H1 (cell line): ENCODE results near the gene UCHL1. TPM values are rescaled to one million over a fixed set of nuclear protein-coding genes. Genes with fewer than 3 reads are reported as not detected.

ENCODE experiments used
- polyA plus RNA-seq, 7 experiments: library from polyadenylated mRNA; depleted of rRNA in 3 of 7; stranded (reverse) in 5 of 7; unstranded in 2 of 7; fragments of >200 nt in 5 of 7; fragments of 200-250 nt in 2 of 7; gene quantifications; 1 replicate in 5 of 7; 2 replicates in 1 of 7; 4 replicates in 1 of 7; pipeline versions ENCODE4 v1.2.1 to v1.2.3, GENCODE V29; 2011 to 2013; ENCODE audit warnings: missing spikeins in 2 of 7, mixed read lengths in 2 of 7
- total RNA-seq: library from RNA; stranded (reverse); fragmentation: NEBNext Ultra II Directional; extraction: Animal tissue kit (Norgen Biotek cat#: 25700); gene quantifications from 2 replicates; pipeline ENCODE4 v1.2.1, GENCODE V29; 2021
- TF ChIP-seq, protein P1 (sequence below): fragments of 300-600 bp; sonication (generic); IDR thresholded peaks from 2 replicates; pipeline ENCODE4 v1.7.1; 2012; ENCODE audit warnings: low read length, moderate library complexity, mild to moderate bottlenecking, inconsistent platforms; ENCODE audit not compliant: insufficient replicate concordance

Gene UCHL1
- total and polyA plus RNA-seq, 2 of the 8 experiments (the other 6 are each of a cell fraction or from before 2014, with no cell fraction given), result 781 to 1,717 TPM

DNA sequence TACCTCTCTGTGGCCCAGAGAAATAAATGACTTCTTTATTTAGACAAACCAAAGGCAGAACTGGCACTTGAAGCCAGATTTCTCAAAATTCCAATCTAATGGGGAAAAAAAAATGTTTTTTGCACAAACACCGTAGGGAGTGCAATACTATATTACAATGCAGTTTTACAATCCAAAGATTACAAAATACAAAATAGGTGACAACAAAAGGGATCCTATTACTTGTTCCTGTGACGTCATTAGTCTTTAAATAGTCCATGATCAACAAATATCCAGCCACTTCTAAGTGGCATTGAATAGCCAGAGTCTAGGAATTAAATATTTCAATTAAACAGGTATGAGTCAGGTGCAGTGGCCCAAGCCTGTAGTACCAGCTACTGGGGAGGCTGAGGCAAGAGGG lies 39.4 kb upstream of the UCHL1 start (continued):
- TF ChIP-seq, protein P1, sequence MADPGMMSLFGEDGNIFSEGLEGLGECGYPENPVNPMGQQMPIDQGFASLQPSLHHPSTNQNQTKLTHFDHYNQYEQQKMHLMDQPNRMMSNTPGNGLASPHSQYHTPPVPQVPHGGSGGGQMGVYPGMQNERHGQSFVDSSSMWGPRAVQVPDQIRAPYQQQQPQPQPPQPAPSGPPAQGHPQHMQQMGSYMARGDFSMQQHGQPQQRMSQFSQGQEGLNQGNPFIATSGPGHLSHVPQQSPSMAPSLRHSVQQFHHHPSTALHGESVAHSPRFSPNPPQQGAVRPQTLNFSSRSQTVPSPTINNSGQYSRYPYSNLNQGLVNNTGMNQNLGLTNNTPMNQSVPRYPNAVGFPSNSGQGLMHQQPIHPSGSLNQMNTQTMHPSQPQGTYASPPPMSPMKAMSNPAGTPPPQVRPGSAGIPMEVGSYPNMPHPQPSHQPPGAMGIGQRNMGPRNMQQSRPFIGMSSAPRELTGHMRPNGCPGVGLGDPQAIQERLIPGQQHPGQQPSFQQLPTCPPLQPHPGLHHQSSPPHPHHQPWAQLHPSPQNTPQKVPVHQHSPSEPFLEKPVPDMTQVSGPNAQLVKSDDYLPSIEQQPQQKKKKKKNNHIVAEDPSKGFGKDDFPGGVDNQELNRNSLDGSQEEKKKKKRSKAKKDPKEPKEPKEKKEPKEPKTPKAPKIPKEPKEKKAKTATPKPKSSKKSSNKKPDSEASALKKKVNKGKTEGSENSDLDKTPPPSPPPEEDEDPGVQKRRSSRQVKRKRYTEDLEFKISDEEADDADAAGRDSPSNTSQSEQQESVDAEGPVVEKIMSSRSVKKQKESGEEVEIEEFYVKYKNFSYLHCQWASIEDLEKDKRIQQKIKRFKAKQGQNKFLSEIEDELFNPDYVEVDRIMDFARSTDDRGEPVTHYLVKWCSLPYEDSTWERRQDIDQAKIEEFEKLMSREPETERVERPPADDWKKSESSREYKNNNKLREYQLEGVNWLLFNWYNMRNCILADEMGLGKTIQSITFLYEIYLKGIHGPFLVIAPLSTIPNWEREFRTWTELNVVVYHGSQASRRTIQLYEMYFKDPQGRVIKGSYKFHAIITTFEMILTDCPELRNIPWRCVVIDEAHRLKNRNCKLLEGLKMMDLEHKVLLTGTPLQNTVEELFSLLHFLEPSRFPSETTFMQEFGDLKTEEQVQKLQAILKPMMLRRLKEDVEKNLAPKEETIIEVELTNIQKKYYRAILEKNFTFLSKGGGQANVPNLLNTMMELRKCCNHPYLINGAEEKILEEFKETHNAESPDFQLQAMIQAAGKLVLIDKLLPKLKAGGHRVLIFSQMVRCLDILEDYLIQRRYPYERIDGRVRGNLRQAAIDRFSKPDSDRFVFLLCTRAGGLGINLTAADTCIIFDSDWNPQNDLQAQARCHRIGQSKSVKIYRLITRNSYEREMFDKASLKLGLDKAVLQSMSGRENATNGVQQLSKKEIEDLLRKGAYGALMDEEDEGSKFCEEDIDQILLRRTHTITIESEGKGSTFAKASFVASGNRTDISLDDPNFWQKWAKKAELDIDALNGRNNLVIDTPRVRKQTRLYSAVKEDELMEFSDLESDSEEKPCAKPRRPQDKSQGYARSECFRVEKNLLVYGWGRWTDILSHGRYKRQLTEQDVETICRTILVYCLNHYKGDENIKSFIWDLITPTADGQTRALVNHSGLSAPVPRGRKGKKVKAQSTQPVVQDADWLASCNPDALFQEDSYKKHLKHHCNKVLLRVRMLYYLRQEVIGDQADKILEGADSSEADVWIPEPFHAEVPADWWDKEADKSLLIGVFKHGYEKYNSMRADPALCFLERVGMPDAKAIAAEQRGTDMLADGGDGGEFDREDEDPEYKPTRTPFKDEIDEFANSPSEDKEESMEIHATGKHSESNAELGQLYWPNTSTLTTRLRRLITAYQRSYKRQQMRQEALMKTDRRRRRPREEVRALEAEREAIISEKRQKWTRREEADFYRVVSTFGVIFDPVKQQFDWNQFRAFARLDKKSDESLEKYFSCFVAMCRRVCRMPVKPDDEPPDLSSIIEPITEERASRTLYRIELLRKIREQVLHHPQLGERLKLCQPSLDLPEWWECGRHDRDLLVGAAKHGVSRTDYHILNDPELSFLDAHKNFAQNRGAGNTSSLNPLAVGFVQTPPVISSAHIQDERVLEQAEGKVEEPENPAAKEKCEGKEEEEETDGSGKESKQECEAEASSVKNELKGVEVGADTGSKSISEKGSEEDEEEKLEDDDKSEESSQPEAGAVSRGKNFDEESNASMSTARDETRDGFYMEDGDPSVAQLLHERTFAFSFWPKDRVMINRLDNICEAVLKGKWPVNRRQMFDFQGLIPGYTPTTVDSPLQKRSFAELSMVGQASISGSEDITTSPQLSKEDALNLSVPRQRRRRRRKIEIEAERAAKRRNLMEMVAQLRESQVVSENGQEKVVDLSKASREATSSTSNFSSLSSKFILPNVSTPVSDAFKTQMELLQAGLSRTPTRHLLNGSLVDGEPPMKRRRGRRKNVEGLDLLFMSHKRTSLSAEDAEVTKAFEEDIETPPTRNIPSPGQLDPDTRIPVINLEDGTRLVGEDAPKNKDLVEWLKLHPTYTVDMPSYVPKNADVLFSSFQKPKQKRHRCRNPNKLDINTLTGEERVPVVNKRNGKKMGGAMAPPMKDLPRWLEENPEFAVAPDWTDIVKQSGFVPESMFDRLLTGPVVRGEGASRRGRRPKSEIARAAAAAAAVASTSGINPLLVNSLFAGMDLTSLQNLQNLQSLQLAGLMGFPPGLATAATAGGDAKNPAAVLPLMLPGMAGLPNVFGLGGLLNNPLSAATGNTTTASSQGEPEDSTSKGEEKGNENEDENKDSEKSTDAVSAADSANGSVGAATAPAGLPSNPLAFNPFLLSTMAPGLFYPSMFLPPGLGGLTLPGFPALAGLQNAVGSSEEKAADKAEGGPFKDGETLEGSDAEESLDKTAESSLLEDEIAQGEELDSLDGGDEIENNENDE, result no peak
